ENCODE data around the gene SLC18A3. TPM values are rescaled to one million over a fixed set of nuclear protein-coding genes. Genes with fewer than 3 reads are reported as not detected.

SLC18A3 gene
- not detected in 2 replicates for total RNA-seq

GRCh38 chr10:49610114-49610457 is at the start of gene SLC18A3:
TSS of gene SLC18A3 (plus strand) at chr10:49610310. CDS start at chr10:49610741, 431 bp downstream.

GRCh38 chr10:49613882-49614241 is 3.8 kb downstream of the SLC18A3 start, which contains the start of gene CHAT:
TSS of gene CHAT (plus strand) at chr10:49614037. CDS start at chr10:49614190, 153 bp downstream.

Other genes with a start within 250 kb of the SLC18A3 start
- gene DRGX, start 214.2 kb upstream of the SLC18A3 start, total RNA-seq: not detected in 2 replicates
- gene ERCC6, start 71.2 kb upstream of the SLC18A3 start, total RNA-seq: 6.3 and 11.1 TPM in 2 replicates
- gene CHAT, start 3.7 kb downstream of the SLC18A3 start, total RNA-seq: not detected in 2 replicates
- not detected in 2 replicates for gene C10orf53, start 69.3 kb downstream of the SLC18A3 start, total RNA-seq
- not detected in 2 replicates for gene OGDHL, start 152.0 kb downstream of the SLC18A3 start, total RNA-seq

All from mammary microvascular endothelial cell (primary cell).